Thyroid gland (tissue), 4 donors: Measurements from ENCODE around the gene MGAT5. TPM values are rescaled to one million over a fixed set of nuclear protein-coding genes. Genes with fewer than 3 reads are reported as not detected.

Experiments used
- DNase-seq, 2 donors: peaks; one replicate each; pipeline ENCODE4 v3.0.0-alpha.2; 2019
- H3K27ac ChIP-seq, 3 donors: fragments of 200-600 bp; sonication (generic); 1 replicate in 2 of 3; 2 replicates in 1 of 3; pipeline ENCODE4 v1.5.1; 2016 to 2019; ENCODE audit warnings: mild to moderate bottlenecking in 1 of 3, moderate library complexity in 1 of 3
- H3K27me3 ChIP-seq: fragments of 200-600 bp; sonication (generic); one replicate; pipeline ENCODE4 v1.5.1; 2019
- H3K36me3 ChIP-seq, 2 donors: fragments of 200-600 bp; sonication (generic); one replicate each; pipeline ENCODE4 v1.5.1; 2016 to 2019
- H3K4me1 ChIP-seq, 2 donors: fragments of 200-600 bp; sonication (generic); one replicate each; pipeline ENCODE4 v1.5.1; 2017 to 2019
- H3K4me3 ChIP-seq, 3 donors: fragments of 200-600 bp; sonication (generic); replicated peaks in 1 of 3; 1 replicate in 2 of 3; 2 replicates in 1 of 3; pipeline ENCODE4 v1.5.1; 2016; ENCODE audit warnings: mild to moderate bottlenecking in 1 of 3
- H3K9me3 ChIP-seq: fragments of 200-600 bp; sonication (generic); one replicate; pipeline ENCODE4 v1.5.1; 2017
- CTCF ChIP-seq, 6 experiments: fragments of 200-600 bp in 3 of 6; fragments of 450-650 bp in 3 of 6; sonication (generic) in 3 of 6; IDR thresholded peaks; one replicate each; pipeline ENCODE4 v1.5.1; 2016 to 2019; ENCODE audit warnings: antibody characterized with exemption in 6 of 6, mild to moderate bottlenecking in 2 of 6, inconsistent platforms in 1 of 6, moderate library complexity in 1 of 6
- POLR2A ChIP-seq, 2 donors: fragments of 450-650 bp; IDR thresholded peaks; one replicate each; pipeline ENCODE4 v1.6.1; 2017; ENCODE audit warnings: antibody characterized with exemption in 2 of 2, mild to moderate bottlenecking in 2 of 2, moderate library complexity in 1 of 2
- WGBS, 2 donors: methylation state at CpG; one replicate each; pipeline ENCODE4 v1.1.5; 2017; 5-methylcytosine and 5-hydroxymethylcytosine counted together
- intact Hi-C: fragments of 100-400 bp; cut with DNase I; formaldehyde crosslinking; loops from one replicate; pipeline ENCODE4 v1.15.1; 2023
- total RNA-seq, 4 donors: library from RNA; depleted of rRNA; stranded (reverse); fragments of >200 nt; gene quantifications; one replicate each; pipeline ENCODE4 v1.2.3, GENCODE V29; 2016

MGAT5 gene
- total RNA-seq, 4 donors from 2014 or later: 47.5 to 64.4 (median 50.4) TPM

GRCh38 chr2:134405611-134406081 lies 151.8 kb downstream of the MGAT5 start:
- DNase-seq: no peak
- Histone ChIP-seq H3K9me3 (no peaks in the 10 kb centered on the region), H3K36me3 (no peaks in the 10 kb centered on the region), H3K4me3 (no peak overlapping the region), H3K27me3 (no peaks in the 10 kb centered on the region), H3K27ac (no peak overlapping the region), H3K4me1 (peaks cover 5 to 17% of the 10 kb centered on the region in 2 donors)
- TF ChIP-seq CTCF (IDR thresholded peaks at IDR 0.05): no peak
- no peak for TF ChIP-seq POLR2A (IDR thresholded peaks at IDR 0.05)
- WGBS, 2 donors: 76 to 82% methylated on average over 3 of the region's 3 CpGs
- intact Hi-C loops: no loop called here

- no peaks in the 10 kb centered on the region for H3K36me3 ChIP-seq
- H3K9me3 ChIP-seq: no peaks in the 10 kb centered on the region
- H3K27ac ChIP-seq: no peak overlapping the region
- 97 to 99% methylated on average over 5 of the region's 5 CpGs for WGBS, 2 donors
- no peak for TF ChIP-seq POLR2A (IDR thresholded peaks at IDR 0.05)
- no peak for TF ChIP-seq CTCF (IDR thresholded peaks at IDR 0.05)
- H3K4me1 ChIP-seq: peaks cover 0 to 16% of the 10 kb centered on the region in 2 donors
- H3K27me3 ChIP-seq: no peaks in the 10 kb centered on the region
- intact Hi-C loops: no loop called here
- no peak for DNase-seq
- H3K4me3 ChIP-seq: no peak overlapping the region
Measured at GRCh38 chr2:134406311-134406710, 152.4 kb downstream of the MGAT5 start.

- H3K36me3 ChIP-seq: no peaks in the 10 kb centered on the region
- no peak for DNase-seq
- no peaks in the 10 kb centered on the region for H3K27me3 ChIP-seq
- H3K27ac ChIP-seq: no peak overlapping the region
- TF ChIP-seq POLR2A (IDR thresholded peaks at IDR 0.05): no peak
- TF ChIP-seq CTCF (IDR thresholded peaks at IDR 0.05): no peak
- H3K4me1 ChIP-seq: peaks cover 0 to 16% of the 10 kb centered on the region in 2 donors
- no peaks in the 10 kb centered on the region for H3K9me3 ChIP-seq
- intact Hi-C loops: no loop called here
- 99 to 100% methylated on average over 3 of the region's 3 CpGs for WGBS, 2 donors
- H3K4me3 ChIP-seq: no peak overlapping the region
Measured at GRCh38 chr2:134406736-134407135, 152.9 kb downstream of the MGAT5 start.

- WGBS, 2 donors: 96% methylated on average over 4 of the region's 4 CpGs
- TF ChIP-seq CTCF (IDR thresholded peaks at IDR 0.05): no peak
- no peak for TF ChIP-seq POLR2A (IDR thresholded peaks at IDR 0.05)
- no peaks in the 10 kb centered on the region for H3K27me3 ChIP-seq
- no peaks in the 10 kb centered on the region for H3K36me3 ChIP-seq
- DNase-seq: no peak
- peaks cover 0 to 22% of the 10 kb centered on the region in 2 donors for H3K4me1 ChIP-seq
- H3K9me3 ChIP-seq: no peaks in the 10 kb centered on the region
- H3K27ac ChIP-seq: no peak overlapping the region
- no peak overlapping the region for H3K4me3 ChIP-seq
- intact Hi-C loops: no loop called here
Measured at GRCh38 chr2:134407154-134407890, 153.4 kb downstream of the MGAT5 start.

- intact Hi-C loops: no loop called here
- no peaks in the 10 kb centered on the region for H3K9me3 ChIP-seq
- no peak overlapping the region for H3K4me3 ChIP-seq
- no peak overlapping the region for H3K27ac ChIP-seq
- WGBS, 2 donors: 70 to 77% methylated on average over 3 of the region's 3 CpGs
- H3K27me3 ChIP-seq: no peaks in the 10 kb centered on the region
- DNase-seq: no peak
- TF ChIP-seq CTCF (IDR thresholded peaks at IDR 0.05): no peak
- no peak for TF ChIP-seq POLR2A (IDR thresholded peaks at IDR 0.05)
- no peaks in the 10 kb centered on the region for H3K36me3 ChIP-seq
- peaks cover 0 to 18% of the 10 kb centered on the region in 2 donors for H3K4me1 ChIP-seq
Measured at GRCh38 chr2:134408386-134408785, 154.5 kb downstream of the MGAT5 start.
